Activated CD4-positive, alpha-beta T cell treated with anti-CD3 and anti-CD28 coated beads for 4 hours (primary cell): ENCODE results near the gene SNX33.
A peak's percentile ranks its signal among the peaks of the same experiment; 100 is the strongest.
"Not testable (repeated sequence)": the region's sequence is repeated elsewhere in the genome, so short reads cannot be mapped to it uniquely, and the experiment has no call there.

Experiments used
- DNase-seq, 2 donors: peaks; one replicate each; pipeline ENCODE4 v3.0.0-alpha.2; 2020

SNX33 gene, protein sequence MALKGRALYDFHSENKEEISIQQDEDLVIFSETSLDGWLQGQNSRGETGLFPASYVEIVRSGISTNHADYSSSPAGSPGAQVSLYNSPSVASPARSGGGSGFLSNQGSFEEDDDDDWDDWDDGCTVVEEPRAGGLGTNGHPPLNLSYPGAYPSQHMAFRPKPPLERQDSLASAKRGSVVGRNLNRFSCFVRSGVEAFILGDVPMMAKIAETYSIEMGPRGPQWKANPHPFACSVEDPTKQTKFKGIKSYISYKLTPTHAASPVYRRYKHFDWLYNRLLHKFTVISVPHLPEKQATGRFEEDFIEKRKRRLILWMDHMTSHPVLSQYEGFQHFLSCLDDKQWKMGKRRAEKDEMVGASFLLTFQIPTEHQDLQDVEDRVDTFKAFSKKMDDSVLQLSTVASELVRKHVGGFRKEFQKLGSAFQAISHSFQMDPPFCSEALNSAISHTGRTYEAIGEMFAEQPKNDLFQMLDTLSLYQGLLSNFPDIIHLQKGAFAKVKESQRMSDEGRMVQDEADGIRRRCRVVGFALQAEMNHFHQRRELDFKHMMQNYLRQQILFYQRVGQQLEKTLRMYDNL

DNA sequence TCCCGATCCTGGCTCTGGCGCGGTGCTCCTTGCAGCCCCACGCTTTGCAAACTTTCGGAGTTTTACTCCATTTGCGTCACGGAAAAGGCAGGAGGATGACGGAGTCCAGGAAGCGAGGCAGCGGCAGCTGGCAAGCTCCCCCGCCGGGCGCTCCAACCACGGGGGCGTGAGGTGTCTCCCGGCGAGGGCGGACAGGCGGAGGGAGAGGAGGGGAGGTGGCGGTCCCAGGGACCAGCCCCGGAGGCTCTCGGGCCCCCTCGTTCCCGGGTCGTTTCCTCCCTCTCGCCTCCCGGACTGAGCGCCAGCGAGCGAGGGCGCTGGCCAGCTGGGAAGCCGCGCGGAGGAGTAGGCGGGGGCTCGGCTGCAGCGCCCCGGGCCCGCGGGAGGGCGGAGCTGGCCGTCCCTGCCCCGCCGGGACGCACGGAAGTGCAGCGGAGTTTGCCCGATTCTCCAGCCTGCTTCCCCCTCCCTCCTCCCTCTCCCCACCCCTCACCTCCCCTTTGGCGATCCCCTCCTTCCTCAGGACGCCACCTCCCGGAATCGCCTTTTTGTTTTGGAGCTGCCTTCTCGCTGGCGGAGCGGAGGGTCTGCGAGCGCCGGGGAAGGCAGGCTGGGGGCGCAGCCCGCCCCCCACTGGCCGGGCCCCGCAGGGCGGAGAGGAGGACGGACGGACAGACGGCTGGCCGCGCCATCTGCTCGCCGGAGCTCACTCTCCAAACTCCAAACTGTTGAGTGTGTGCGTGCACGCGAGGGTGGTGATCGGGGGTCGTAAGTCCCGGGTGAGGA lies at the start of gene SNX33:
Gene SNX33, plus strand, starts transcription at position 543 of the 786 bp plus-strand sequence. CDS start 1,191 bp downstream, outside the sequence.
- peak; percentile 68 to 69 for DNase-seq

DNA sequence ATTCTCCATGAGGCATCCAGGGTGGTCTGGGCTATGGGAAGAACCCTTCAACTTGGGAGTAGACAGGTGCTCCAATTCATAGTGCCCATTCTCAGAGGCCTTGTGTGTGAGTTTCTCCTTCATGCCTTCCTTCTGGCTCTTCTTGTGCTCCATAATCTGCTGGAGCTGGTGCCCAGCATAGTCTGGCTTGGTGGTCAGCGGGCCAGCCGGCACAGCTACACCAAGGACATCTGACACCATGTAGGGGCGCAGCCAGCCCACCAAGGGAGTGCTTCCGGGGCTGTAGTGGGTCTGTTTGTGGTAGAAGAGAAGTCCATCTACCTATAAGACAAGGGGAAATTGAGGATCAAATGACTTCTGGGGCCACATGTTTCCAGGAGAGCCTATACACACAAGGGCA lies 49.4 kb upstream of the SNX33 start:
- no peak for DNase-seq

DNA sequence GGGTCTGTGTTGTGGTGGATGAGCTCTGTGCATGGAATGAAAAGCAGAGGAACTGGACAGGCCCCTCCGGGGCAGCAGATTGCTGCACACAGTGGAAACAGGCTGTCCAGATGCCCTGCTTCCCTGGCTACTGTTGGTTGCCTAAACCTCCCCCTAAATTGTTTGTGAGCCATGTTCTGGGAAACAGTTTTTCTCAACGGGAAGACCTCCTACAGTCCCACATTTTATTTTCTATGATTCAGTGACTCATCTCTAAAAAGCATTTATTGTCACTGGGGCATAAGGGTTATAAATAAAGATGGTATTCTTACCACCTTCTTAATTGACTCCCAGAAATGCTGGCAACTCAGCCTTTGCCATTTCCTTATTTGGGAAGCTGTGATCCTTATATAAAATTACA lies 48.3 kb upstream of the SNX33 start:
- DNase-seq = no peak

DNA sequence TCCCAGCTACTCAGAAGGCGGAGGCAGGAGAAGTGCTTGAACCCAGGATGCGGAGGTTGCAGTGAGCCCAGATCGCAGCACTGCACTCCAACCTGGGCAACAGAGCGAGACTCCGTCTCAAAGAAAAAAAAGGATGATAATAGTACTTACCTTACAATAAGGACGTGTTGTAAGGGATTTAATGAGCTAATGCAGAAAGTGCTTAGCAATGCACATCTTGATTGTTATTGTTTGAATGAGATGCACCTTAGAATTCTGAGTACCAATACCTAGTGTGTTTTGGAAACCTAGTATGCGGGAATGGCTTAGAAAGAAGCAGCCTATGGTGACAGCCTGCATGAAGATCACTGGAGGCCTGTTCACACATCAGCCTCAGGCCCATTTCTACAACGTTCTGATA lies 41.7 kb upstream of the SNX33 start:
- DNase-seq = no peak

DNA sequence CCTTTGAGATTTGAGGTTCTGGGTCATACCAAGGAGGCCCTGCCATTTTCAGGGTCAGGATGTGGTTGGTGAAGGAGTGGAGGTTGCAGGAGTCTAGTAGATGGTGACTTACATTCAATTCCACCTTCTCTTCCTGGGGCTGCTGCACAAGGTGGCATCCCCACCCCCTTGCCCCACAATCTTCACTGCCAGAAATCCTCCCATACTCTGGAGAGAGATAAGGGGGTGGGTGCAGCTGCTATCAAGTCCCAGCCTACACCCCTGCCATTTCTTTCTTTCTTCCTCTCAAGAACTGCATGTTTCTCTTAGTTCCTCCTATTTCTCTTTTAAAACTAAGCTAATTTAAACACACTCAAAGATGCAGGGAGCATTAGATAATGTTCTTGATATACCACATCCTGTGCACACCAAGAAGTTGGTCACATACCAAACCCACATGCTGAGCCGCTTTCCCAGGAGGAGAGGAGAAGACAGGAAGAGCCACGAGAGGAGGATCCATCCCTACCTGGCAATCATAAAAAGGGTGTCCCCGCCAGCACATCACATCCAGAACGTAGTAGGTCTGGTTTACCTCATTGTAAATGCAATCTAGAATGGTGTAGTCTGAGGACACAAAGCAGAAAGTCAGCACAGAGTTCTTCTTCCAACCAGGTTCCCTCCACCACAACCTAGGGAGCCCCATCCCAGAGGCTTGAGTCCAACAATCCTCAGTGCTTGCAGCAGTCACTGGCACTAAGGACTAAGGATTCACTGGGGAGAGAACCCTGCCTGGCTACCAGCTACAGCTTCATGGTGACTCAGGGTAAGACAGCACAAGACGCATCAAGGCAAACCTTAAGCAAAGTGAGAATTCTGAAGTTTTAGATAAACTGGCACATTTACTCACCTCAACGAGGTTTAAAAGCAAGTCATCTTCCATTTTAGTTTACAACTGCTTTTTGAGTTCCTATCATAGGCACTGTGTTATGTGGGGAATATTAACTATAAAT lies 40.7 kb upstream of the SNX33 start:
- DNase-seq = no peak

DNA sequence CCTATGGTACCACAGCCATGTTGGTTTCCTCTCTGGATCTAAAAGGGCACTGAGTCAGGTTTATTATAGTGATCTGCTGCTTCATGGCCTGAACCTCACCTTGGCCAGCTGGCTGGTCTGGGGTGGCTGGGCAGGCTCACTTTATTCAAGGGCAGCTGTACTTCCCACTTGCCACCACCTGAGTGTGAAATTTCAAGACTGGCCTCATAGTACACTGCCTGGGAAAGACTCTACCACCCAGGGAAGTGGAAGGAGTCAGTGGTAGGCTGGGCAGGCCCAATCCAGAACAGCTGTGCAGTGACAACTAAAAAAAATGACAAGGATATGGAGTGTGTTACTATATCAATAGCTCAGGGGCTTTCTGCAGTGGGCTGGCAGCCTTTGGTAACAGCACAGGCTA lies 30.9 kb upstream of the SNX33 start:
- no peak for DNase-seq

DNA sequence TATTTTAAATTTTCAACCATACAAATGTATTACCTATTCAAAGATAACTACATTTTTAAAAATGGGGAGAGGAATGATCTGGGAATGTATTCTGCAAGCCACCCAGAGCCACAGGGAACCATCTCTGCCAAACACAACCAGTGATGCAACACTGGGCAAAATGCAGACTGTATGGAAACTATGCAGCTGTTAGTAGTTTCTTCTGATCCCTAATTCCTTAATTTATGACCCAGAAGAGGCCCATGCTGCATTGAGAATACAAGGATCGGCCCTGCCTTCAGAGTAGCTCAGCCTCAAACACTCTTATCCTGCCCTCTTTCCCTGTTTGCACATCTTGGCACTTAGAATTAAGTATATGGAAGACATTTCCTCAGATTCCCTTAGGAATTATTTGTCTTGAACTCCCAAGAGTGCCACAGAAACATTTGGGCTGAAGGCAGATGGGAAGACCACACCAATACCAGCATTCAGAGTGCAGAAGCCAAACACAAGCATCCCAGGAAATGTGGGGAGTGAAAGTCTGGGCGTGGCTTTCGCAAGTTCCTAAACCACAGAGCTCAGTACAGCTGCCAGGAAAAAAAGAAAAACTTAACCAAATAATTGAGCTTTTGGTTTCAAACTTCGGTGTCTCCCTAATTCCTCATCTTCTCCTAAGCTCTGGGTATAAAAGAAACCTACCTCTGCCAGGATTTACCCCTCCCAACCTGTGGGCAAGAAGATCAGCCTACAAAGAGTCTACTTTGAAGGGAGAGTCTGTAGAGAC lies 27.5 kb upstream of the SNX33 start:
- DNase-seq = no peak

DNA sequence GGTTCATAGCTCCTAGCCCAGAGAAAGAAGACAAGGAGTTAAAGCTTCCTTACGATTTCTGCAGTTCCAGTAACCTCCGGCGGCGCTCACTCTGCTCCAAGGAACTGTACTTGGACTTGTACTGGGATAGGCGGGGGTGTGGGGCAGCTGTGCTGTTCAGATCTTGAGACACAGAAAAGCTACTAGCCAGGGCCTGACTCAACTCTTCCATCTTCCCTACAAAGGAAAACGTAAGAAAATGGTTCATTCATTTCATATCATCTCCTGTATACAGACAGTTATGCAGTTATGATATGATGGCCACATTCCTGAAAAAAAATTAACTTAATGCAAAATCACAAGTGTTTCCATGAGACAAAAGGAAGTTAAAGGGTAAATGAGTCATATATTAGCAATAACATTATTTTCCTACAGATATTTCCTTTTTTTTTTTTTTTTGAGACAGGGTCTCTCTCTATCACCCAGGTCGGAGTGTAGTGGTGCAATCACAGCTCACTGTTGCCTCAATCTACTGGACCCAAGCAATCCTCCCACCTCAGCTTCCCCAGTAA lies 26.8 kb upstream of the SNX33 start:
- peak; percentile 19 to 37 for DNase-seq

DNA sequence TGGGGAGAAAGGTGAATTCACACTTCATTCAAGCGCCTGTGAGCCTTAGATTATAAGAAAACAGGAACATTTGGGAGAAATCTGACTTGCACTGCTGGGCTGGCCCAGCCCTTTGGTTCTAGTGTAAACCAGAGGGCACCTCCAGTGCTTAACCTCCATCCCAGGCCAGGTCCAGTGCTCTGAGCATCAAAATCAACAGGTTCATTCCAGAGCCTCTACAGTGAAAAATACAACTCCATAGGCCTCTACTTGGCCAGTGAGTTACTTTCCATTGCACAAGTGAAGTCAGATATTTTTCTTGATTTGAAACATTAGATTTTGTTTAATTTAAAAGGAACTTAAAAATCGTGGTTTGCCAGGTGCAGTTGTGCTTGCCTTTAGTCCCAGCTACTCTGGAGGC lies 25.2 kb upstream of the SNX33 start:
- no peak for DNase-seq

DNA sequence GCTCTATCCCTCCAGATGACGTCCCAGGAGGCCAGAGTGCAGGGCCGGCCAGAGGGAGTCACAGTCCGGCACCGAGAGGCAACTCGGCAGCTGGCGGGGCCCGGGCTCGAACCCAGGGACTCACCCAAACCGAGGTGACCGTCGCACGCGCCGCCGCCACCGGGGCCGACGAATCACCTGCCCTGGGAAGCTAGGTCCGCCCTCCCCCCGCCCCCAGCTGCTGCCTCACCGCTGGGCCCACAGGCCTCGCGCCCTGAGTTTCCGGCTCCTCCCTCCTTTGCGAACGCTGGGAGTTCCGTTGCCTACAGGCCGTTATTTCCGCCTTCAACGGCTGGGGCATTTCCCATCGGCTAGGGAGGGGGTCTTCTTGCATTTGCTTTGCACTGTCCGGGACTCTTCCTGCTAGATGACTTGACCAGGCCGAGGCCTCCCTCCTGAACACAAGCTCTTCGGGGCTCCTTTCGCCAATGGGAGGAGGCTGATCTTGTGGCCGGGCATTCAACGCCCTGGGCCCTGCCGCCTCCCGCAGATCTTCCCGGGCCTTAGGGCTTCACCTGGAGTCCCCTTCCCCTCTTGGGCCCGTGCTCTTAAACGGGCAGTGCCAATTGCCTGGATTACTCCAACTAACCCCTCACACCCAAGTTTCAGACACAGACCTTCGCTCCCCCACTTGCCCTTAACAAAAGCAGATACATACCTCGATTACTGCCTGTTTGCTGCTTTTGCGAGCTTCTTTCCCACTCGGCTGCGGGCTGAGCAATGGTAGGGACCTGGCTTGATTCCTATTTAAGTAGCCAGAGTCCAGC lies 22.0 kb upstream of the SNX33 start, which contains the start of gene SNUPN:
Gene SNUPN, minus strand, starts transcription at position 184 of the 806 bp plus-strand sequence. CDS start 4,674 bp downstream, outside the sequence.
- peak; percentile 92 to 94 for DNase-seq

DNA sequence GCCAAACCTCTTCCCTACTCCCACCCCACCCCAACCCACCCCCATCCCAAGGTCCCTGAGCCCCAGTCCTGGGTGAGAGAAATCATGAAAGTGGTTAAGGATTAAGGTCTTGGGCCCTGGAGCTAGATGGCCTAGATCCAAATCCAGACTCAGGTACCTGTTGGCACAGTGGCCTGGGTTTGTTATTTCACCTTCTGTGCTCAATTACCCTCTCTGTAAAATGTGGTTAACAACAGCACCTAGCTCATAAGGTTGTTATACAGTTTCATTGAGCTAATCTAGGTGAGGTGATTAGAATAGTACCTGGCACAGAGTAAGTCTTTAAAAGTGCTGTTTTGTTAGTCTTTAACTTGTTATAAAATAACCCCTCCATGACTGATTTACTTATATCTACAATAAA lies 15.8 kb upstream of the SNX33 start:
- DNase-seq = no peak

DNA sequence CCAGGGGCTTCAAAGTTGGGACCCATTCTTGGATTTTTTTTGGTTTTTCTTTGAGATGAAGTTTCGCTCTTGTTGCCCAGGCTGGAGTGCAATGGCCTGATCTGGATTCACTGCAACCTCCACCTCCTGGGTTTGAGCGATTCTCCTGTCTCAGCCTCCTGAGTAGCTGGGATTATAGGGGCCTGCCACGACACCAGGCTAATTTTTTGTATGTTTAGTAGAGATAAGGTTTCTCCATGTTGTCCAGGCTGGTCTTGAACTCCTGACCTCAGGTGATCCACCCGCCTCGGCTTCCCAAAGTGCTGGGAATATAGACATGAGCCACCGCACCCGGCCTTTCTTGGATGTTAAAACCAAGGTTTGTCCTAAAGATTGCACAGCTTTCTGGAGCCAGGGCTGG lies 13.8 kb upstream of the SNX33 start:
- DNase-seq = not testable (repeated sequence)

DNA sequence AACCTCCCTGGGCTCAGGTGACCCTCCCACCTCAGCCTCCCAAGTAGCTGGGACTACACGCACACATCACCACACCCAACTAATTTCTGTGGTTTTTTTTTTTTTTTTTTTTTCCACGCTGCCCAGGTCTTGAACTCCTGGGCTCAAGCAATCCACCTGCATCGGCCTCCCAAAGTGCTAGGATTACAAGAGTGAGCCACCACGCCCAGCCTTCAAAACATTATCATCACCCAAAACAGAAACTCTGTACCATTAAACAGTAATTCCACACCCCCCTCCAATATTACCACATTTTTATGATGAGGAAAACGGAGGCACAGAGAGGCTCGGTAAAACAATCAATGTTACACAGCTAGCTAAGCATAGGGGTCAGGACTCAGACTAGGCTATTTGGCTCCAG lies 11.7 kb upstream of the SNX33 start:
- no peak for DNase-seq

DNA sequence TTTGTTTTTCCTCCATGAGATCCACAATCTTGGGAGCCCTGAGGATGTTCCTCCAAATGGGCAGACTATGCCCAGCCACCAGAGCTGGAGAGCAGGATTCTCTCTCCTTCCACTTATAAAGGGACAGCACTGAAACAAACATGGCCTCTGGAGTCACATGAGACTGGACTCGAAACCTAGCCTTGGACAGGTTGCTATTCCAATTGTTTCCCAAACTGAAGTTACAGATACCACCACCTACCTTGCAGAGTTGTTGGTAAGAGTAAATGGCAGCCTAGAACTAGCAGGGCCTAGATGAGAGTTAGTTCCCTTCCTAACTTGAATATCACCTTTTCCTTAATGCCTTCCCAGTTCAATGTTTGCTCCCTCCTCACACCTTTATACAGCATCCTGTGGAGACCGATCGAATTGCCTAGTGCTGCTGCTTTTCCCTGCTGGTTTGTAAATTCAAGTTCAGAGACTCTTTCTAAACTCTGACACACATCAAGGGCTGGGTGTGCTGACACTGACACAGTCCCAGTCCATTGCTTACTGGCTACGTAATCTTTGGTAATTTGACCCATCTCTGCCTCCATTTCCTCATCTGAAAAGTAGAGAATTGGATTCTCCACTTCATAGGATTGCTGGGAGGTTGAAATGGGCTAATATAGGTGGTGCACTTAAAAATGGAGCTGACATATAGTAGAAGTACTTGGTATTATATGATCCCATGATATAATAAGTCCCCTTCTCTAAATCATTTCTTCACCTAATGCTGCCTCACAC lies 10.3 kb upstream of the SNX33 start:
- no peak for DNase-seq

DNA sequence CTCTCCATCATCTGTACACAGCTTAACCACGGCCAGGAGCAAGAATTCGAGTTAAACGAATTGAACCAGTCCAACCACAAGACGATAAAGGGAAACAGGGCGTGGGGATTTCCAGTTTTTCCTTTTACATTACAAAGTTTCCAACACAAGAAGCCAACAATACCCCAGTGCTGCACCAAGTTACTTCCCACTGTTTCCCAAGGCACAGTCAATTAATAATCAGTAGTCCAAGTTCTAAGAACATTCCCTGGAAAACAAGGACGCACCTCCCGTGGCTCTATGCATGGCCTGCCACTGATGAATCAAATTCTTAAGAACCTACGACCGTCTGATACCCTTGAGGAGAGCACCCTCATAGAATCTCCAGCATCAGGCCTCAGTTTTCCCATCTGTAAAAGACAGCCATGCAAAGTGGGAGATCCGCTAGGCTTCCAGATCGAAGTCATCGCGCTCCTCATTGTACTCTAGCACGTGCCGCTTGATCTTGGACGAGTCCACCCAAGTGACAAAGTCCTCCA lies 8.5 kb upstream of the SNX33 start:
- peak; percentile 10 to 13 for DNase-seq

DNA sequence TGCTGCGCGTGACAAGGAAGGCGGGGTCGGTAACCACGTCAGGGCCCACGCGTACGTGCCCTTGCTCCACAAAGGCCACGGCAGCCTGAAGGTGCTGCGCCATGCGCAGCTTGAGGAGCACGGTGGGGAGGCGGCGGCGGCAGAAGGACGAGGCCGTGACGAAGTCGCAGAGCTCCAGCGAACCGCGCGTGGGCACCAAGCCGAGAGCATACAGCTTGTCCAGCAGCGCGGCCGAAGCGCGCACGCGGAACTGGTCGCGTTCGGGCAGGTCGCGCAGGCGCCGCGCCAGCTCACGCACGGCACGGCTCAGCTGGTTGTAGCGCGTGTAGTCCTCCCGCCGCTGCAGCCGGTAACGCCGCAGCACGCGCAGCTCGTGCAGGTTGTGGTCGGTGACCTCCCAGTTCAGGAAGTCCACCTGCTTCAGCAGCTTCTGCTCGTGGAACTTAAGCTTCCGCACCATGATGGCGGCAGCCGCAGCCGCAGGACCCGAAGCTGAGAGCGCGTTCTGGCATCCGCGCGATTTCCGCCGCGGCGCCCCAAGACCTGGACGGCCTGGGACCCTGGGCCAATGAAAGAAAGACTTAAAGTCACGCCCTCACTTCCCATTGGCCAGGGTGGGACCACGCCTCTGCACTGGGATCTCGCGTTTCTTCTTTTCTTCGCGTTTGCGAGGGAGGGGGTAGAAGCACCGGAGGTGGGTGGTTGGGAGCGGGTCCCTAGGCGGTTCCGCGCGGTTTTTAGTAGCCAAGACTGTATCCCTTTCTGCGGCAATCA lies 7.8 kb upstream of the SNX33 start, which contains the start of gene IMP3:
Gene IMP3, minus strand, starts transcription at position 516 of the 774 bp plus-strand sequence. Its CDS starts 56 bp downstream, at position 460.
- DNase-seq = peak; percentile 90 to 91

DNA sequence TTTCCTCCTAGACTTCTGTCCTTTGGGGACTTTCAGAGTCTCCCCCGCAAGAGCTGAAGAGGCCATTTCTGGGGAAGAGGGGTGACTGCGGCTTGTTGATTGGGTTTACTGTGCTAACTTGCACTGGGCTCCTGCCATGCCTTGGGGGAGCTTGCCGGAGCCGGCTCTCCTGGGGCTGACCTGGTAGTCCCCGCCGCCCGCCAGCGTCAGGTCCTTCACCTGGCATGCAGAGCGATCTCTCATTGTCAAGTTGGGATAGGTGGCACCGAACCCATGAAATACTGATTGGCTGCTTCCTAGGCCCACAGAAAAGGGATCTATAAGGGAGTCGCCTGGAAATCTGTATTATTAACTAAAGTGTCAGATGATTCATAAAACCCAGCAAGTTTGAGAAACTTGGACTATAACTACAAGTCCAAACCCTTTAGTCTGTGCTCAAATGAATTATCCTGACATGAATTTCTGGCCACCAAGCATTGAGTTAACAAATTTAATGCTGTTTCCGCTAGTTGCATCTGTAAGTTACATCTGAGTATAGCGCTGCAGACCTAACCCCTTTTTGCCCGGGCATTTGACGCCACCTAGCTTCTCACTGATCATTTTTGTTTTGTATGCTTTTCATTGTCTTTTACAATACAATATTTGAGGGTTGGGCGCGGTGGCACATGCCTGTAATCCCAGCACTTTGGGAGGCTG lies 7.1 kb upstream of the SNX33 start:
- DNase-seq = peak; percentile 51 to 55

DNA sequence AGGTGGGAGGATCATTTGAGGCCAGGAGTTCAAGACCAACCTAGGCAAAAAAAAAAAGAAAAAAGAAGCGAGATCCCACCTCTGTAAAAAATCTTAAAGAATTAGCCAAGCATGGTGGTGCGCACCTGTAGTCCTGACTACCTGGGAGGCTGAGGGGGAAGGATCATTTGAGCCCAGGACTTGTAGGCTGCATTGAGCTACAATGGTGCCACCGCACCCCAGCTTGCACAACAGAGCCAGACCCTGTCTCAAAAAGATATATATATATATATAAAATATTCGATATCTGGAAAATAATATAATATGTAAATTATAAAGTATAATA lies 6.6 kb upstream of the SNX33 start:
- no peak for DNase-seq
